K562 (cell line): ENCODE measurements around the gene GNAI2. TPM values are rescaled to one million over a fixed set of nuclear protein-coding genes. Genes with fewer than 3 reads are reported as not detected.

ENCODE experiments used
- CEBPB ChIP-seq: fragments of 450-650 bp; IDR thresholded peaks from 2 replicates; pipeline ENCODE4 v1.6.1; 2016; ENCODE audit warnings: missing genetic modification characterization, missing compliant biosample characterization
- GABPB2 ChIP-seq: fragments of 250-450 bp; sonication (Bioruptor Pico); conservative IDR thresholded peaks from 2 replicates; pipeline ENCODE4 v1.5.1; 2021; ENCODE audit warnings: mild to moderate bottlenecking
- HEY1 ChIP-seq: fragments of 250-450 bp; sonication (Bioruptor Pico); IDR thresholded peaks from 2 replicates; pipeline ENCODE4 v1.5.0; 2020; ENCODE audit warnings: mild to moderate bottlenecking, moderate library complexity, borderline replicate concordance
- MECOM ChIP-seq: fragments of 250-450 bp; sonication (Bioruptor Pico); IDR thresholded peaks from 2 replicates; pipeline ENCODE4 v1.8.0; 2022; ENCODE audit warnings: inconsistent platforms
- RHOXF2B ChIP-seq: fragments of 250-450 bp; sonication (Bioruptor Pico); conservative IDR thresholded peaks from 2 replicates; pipeline ENCODE4 v1.5.1; 2021
- SAP30 ChIP-seq: fragments of 200-600 bp; sonication (generic); IDR thresholded peaks from 2 replicates; pipeline ENCODE4 v1.6.1; 2012; ENCODE audit warnings: borderline replicate concordance, low read depth, mild to moderate bottlenecking, moderate library complexity, low read length, control low read depth, inconsistent platforms; ENCODE audit not compliant: insufficient read depth, poor library complexity, severe bottlenecking
- SMARCA5 ChIP-seq: fragments of 450-650 bp; IDR thresholded peaks from 2 replicates; pipeline ENCODE4 v1.6.1; 2016
- SREBF1 ChIP-seq: fragments of 150-350 bp; IDR thresholded peaks from 2 replicates; pipeline ENCODE4 v1.6.1; 2014; ENCODE audit warnings: antibody characterized with exemption, low read depth, low read length, borderline replicate concordance
- polyA plus RNA-seq, 8 experiments: library from polyadenylated mRNA; depleted of rRNA in 4 of 8; stranded (reverse) in 5 of 8; unstranded in 3 of 8; fragments of >200 nt; fragmentation: Nextera tagmentation in 2 of 8; fragmentation: Illumina TruSeq in 1 of 8; extraction: Ambion mirVana in 2 of 8; extraction: Trizol in 1 of 8; gene quantifications; 2 replicates each; pipeline versions ENCODE4 v1.2.1 to v1.2.3, GENCODE V29; 2011 to 2014; ENCODE audit warnings: inconsistent platforms in 1 of 8, missing spikeins in 1 of 8
- total RNA-seq, 7 experiments: library from RNA; depleted of rRNA in 6 of 7; stranded (reverse); fragments of >200 nt in 6 of 7; fragmentation: Illumina TruSeq in 2 of 7; extraction: Trizol in 2 of 7; gene quantifications; 2 replicates each; pipeline versions ENCODE4 v1.2.1 to v1.2.3, GENCODE V29; 2011 to 2021; ENCODE audit warnings: low replicate concordance in 1 of 7
- TF ChIP-seq, protein P1 (sequence below): IDR thresholded peaks from 3 replicates; pipeline ENCODE4 v1.6.1; 2011; ENCODE audit warnings: borderline replicate concordance, mild to moderate bottlenecking; ENCODE audit not compliant: insufficient read length, insufficient read depth
- TF ChIP-seq, protein P2 (sequence below): fragments of 250-450 bp; sonication (Bioruptor Pico); IDR thresholded peaks from 2 replicates; pipeline ENCODE4 v1.8.0; 2022; ENCODE audit warnings: moderate library complexity, mild to moderate bottlenecking, inconsistent platforms
- TF ChIP-seq, protein P3 (sequence below), 2 experiments: fragments of 450-650 bp in 1 of 2; IDR thresholded peaks; 2 replicates each; pipeline ENCODE4 v1.6.1; 2011 to 2017; ENCODE audit warnings: low read depth in 2 of 2, antibody characterized with exemption in 1 of 2, borderline replicate concordance in 1 of 2, low read length in 1 of 2, mild to moderate bottlenecking in 1 of 2, mixed read lengths in 1 of 2; ENCODE audit not compliant: control insufficient read depth in 1 of 2
- TF ChIP-seq, protein P4 (sequence below), 2 experiments: fragments of 450-650 bp; IDR thresholded peaks; 2 replicates each; pipeline ENCODE4 v1.6.1; 2016; ENCODE audit warnings: mild to moderate bottlenecking in 2 of 2, borderline replicate concordance in 1 of 2, low read depth in 1 of 2, moderate library complexity in 1 of 2

Gene GNAI2
- total and polyA plus RNA-seq, 9 of the 15 experiments (the other 6 are each of a cell fraction or from before 2014, with no cell fraction given): 1.1 to 72.2 (median 42.7) TPM

DNA sequence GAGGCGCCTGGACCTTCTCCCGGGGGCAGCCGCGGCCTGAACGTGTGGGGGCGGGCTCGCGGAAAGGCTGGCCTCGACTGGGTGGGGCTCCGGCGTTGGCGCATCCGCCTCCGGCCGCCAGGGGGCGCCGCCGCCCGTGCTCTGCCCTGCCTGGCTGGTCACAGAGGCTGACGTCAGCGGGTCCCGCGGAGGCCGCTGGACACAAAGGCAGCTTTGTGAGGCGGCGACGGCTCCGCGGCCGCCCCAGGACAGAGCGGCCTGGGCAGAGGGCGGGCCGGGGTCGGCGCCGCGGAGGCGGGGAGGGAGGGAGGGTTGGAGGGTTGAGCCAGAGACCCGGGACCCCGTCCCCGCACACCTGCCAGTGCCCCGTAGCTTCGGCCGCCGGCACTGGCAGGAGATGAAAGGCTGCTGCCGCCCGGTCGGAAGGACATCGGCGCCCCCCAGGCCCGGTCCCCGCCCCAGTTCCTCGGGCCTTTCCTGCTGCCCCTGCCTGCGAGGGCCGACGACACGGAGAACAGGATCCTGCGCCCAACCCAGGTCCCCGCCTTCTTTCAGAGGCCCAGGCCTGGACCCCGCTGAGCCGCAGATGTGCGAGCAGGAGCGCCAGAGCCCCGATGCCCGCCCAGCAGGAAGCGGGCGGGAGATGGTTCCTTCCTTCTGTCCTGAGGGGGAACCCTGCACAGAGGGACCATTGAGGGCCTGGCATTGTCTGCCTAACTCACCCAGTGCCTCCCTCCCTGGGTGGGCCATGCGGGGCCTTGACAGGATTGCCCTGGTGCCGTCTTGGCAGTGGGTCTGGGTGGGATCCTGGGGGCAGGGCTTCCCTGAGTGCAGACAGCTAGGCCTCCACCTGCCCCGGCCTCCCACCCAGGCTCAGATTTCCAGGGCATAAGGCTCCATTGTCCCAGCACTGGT, 24.3 kb downstream of the GNAI2 start (continued):
- TF ChIP-seq, protein P1, sequence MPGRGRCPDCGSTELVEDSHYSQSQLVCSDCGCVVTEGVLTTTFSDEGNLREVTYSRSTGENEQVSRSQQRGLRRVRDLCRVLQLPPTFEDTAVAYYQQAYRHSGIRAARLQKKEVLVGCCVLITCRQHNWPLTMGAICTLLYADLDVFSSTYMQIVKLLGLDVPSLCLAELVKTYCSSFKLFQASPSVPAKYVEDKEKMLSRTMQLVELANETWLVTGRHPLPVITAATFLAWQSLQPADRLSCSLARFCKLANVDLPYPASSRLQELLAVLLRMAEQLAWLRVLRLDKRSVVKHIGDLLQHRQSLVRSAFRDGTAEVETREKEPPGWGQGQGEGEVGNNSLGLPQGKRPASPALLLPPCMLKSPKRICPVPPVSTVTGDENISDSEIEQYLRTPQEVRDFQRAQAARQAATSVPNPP: no peak
- TF ChIP-seq, protein P2, sequence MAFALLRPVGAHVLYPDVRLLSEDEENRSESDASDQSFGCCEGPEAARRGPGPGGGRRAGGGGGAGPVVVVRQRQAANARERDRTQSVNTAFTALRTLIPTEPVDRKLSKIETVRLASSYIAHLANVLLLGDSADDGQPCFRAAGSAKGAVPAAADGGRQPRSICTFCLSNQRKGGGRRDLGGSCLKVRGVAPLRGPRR: no peak
- no peak for TF ChIP-seq HEY1 (CRISPR knock-in tag)
- TF ChIP-seq MECOM (CRISPR knock-in tag): no peak
- no peak for TF ChIP-seq SREBF1
- no peak for TF ChIP-seq GABPB2 (CRISPR knock-in tag)
- no peak for TF ChIP-seq CEBPB (tag)
- TF ChIP-seq, protein P3, sequence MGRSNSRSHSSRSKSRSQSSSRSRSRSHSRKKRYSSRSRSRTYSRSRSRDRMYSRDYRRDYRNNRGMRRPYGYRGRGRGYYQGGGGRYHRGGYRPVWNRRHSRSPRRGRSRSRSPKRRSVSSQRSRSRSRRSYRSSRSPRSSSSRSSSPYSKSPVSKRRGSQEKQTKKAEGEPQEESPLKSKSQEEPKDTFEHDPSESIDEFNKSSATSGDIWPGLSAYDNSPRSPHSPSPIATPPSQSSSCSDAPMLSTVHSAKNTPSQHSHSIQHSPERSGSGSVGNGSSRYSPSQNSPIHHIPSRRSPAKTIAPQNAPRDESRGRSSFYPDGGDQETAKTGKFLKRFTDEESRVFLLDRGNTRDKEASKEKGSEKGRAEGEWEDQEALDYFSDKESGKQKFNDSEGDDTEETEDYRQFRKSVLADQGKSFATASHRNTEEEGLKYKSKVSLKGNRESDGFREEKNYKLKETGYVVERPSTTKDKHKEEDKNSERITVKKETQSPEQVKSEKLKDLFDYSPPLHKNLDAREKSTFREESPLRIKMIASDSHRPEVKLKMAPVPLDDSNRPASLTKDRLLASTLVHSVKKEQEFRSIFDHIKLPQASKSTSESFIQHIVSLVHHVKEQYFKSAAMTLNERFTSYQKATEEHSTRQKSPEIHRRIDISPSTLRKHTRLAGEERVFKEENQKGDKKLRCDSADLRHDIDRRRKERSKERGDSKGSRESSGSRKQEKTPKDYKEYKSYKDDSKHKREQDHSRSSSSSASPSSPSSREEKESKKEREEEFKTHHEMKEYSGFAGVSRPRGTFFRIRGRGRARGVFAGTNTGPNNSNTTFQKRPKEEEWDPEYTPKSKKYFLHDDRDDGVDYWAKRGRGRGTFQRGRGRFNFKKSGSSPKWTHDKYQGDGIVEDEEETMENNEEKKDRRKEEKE (IDR thresholded peaks at IDR 0.05; ENCODE audit: borderline replicate concordance in 1 of 2, control insufficient read depth in 1 of 2, low read depth in 2 of 2, low read length in 1 of 2): no peak
- no peak for TF ChIP-seq SAP30
- TF ChIP-seq, protein P4, sequence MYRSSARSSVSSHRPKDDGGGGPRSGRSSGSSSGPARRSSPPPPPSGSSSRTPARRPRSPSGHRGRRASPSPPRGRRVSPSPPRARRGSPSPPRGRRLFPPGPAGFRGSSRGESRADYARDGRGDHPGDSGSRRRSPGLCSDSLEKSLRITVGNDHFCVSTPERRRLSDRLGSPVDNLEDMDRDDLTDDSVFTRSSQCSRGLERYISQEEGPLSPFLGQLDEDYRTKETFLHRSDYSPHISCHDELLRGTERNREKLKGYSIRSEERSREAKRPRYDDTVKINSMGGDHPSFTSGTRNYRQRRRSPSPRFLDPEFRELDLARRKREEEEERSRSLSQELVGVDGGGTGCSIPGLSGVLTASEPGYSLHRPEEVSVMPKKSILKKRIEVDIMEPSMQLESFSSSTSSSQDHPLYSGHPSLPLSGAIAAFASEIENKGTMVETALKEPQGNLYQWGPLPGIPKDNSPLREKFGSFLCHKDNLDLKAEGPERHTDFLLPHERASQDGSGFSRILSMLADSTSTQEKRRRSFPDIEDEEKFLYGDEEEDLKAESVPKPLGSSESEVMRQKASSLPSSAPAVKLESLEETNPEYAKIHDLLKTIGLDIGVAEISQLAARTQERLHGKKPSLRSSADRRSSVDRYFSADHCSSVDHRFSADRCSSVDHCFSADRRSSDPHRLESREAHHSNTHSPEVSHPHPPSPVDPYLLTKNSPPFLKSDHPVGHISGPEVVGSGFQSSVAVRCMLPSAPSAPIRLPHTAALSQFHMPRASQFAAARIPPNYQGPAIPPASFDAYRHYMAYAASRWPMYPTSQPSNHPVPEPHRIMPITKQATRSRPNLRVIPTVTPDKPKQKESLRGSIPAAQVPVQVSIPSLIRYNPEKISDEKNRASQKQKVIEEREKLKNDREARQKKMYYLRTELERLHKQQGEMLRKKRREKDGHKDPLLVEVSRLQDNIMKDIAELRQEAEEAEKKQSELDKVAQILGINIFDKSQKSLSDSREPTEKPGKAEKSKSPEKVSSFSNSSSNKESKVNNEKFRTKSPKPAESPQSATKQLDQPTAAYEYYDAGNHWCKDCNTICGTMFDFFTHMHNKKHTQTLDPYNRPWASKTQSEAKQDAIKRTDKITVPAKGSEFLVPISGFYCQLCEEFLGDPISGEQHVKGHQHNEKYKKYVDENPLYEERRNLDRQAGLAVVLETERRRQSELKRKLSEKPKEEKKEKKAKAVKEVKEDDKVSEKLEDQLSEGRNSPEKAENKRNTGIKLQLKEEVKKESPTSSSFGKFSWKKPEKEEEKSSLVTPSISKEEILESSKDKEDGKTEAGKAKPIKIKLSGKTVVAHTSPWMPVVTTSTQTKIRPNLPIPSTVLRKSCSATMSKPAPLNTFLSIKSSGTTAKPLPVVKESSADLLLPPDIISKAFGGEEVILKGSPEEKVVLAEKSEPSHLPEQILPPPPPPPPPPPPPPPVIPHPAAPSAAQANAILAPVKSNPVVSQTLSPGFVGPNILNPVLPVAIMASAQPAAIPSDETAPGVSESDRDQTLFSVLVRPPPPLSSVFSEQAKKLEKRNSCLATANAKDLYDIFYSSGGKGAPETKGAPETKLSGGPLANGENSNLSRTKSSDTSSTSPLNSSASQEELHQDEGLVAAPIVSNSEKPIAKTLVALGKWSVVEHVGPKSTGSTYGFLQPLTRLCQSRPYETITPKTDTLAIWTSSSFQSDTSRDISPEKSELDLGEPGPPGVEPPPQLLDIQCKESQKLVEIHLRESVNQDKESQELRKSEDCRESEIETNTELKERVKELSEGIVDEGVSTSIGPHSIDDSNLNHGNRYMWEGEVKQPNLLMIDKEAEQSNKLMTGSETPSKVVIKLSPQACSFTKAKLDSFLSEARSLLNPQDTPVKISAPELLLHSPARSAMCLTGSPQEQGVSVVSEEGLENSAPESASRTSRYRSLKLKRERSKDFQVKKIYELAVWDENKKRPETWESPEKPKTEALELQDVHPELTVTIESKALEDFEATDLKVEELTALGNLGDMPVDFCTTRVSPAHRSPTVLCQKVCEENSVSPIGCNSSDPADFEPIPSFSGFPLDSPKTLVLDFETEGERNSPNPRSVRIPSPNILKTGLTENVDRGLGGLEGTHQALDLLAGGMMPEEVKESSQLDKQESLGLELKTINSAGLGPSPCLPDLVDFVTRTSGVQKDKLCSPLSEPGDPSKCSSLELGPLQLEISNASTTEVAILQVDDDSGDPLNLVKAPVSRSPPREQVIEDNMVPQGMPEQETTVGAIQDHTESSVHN (IDR thresholded peaks at IDR 0.05; ENCODE audit: borderline replicate concordance in 1 of 2, low read depth in 1 of 2): no peak
- no peak for TF ChIP-seq RHOXF2B (CRISPR knock-in tag)
- TF ChIP-seq SMARCA5: no peak
